ENCODE results near the gene MVB12B. TPM values are rescaled to one million over a fixed set of nuclear protein-coding genes. Genes with fewer than 3 reads are reported as not detected.

The MVB12B gene
- total and polyA plus RNA-seq, 7 experiments from 2014 or later, result 1.6 to 9.7 (median 3.8) TPM

DNA sequence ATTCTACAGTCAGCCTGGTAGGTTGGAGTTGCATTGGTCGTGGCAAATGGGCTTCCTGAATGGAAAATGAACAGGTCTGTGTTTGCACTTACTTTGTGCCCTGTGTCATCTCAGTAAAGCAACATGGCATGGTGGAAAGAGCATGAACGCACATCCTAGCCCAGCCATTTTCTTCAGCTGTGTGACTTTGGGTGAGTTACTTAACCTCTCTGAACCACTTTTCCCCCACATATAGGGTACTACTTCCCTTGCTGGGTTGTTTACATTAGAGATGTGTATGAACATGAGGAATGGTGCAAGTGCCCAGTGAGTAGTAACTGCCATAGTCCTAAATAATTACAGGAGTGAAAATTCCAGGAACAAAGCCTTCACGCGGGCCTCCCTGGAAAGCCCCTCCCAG lies 83.6 kb downstream of the MVB12B start:
- Mint-ChIP-seq H3K9me3 (no peaks in the 10 kb centered on the region), H3K36me3 (peaks cover 0 to 4% (median under 1%) of the 10 kb centered on the region in 5 donors), H3K27ac (peak overlapping the region in 6 of 9 donors; percentile 13 to 89 (median 83)), H3K4me1 (peaks cover 27 to 48% (median 45%) of the 10 kb centered on the region in 7 donors), H3K4me3 (peak overlapping the region in 2 of 10 donors; percentile 17 to 31), H3K27me3 (peaks cover 0 to 5% (median 0%) of the 10 kb centered on the region in 5 donors)
- no peaks in the 10 kb centered on the region for H3K9me3 ChIP-seq (ENCODE audit: control insufficient read depth in 2 of 3, low read length in 3 of 3)
- ChIA-PET CTCF (interaction anchor here (0.6 kb wide), 1 partner anchor 436 kb away, joined by 3 read pairs; no protein-coding TSS in a partner anchor), POLR2A (no interaction called here)
- no peak overlapping the region for H3K4me3 ChIP-seq (ENCODE audit: low read length)
- intact Hi-C loops (cut with micrococcal nuclease), result loop anchor here (5.0 kb wide), 2 partner anchors 82 to 703 kb away; partner anchors contain the start of gene MAPKAP1 (in 1 of the 2)
- ATAC-seq (no peak), DNase-seq (no peak)
- no peaks in the 10 kb centered on the region for H3K36me3 ChIP-seq (ENCODE audit: control insufficient read depth in 2 of 3, insufficient read depth in 3 of 3, low read length in 3 of 3)
- H3K4me1 ChIP-seq (ENCODE audit: control insufficient read depth in 2 of 2, insufficient read depth in 2 of 2, low read length in 2 of 2), result peaks cover 24 to 27% of the 10 kb centered on the region in 2 donors
- H3K27ac ChIP-seq (ENCODE audit: low read depth, low read length), result no peak overlapping the region
- no peaks in the 10 kb centered on the region for H3K27me3 ChIP-seq (ENCODE audit: control insufficient read depth in 2 of 2, insufficient read depth in 2 of 2, low read length in 2 of 2)

DNA sequence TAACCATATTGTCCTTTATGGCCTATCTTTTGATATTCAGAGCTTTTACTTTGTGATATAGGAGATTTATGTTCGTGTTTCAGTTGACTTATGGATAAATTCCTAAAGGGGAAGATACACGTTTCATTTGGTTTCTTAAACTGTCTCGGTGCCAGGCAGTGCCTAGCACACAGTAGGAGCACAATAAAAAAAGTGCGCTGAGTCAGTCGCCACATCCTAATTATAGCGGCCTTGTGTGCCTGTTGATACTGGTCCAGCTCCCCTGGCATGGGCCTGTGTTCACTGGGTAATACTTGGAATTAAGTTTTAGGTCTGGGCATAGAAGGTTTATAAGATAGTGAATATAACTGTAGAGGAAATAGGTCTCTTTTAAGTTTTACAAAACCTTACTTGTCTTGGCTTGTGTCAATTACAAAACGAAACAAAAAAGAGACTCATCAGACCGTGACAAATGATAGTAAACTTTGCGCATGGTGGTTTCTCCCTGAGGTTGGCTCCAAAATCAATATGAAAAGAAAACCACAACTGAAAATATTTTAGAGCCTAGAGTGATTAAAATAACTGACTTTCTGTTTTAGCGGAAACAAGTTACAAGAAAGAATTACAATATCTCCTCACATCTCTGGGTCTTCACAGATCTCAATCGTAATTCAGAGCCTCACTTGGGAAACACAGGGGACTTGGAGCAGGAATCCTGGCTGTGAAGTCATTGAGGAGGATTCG lies 84.8 kb downstream of the MVB12B start:
- H3K27me3 Mint-ChIP-seq, result peaks cover 0 to 2% (median 0%) of the 10 kb centered on the region in 5 donors
- Histone ChIP-seq H3K36me3 (ENCODE audit: control insufficient read depth in 2 of 3, insufficient read depth in 3 of 3, low read length in 3 of 3) (no peaks in the 10 kb centered on the region), H3K27ac (ENCODE audit: low read depth, low read length) (peak overlapping the region; percentile 64), H3K9me3 (ENCODE audit: control insufficient read depth in 2 of 3, low read length in 3 of 3) (no peaks in the 10 kb centered on the region), H3K4me3 (ENCODE audit: low read length) (peak overlapping the region; percentile 57), H3K4me1 (ENCODE audit: control insufficient read depth in 2 of 2, insufficient read depth in 2 of 2, low read length in 2 of 2) (peaks cover 24 to 27% of the 10 kb centered on the region in 2 donors), H3K27me3 (ENCODE audit: control insufficient read depth in 2 of 2, insufficient read depth in 2 of 2, low read length in 2 of 2) (no peaks in the 10 kb centered on the region)
- peak overlapping the region; percentile 70 to 88 (median 83) for H3K4me3 Mint-ChIP-seq
- DNase-seq, result peak in 7 of 9 donors; percentile 64 to 88 (median 78)
- H3K4me1 Mint-ChIP-seq, result peaks cover 31 to 54% (median 45%) of the 10 kb centered on the region in 7 donors
- ChIA-PET POLR2A (interaction anchor here (0.6 kb wide), 1 partner anchor 10 kb away, joined by 3 read pairs; no protein-coding TSS in a partner anchor), CTCF (interaction anchor here (1.3 kb wide), 1 partner anchor 80 kb away, joined by 9 read pairs; no protein-coding TSS in a partner anchor)
- peaks cover 0 to 3% (median 0%) of the 10 kb centered on the region in 11 donors for H3K9me3 Mint-ChIP-seq
- ATAC-seq, result peak; percentile 90
- intact Hi-C loops (cut with micrococcal nuclease), result loop anchor here (1.0 to 5.0 kb wide), 5 partner anchors 13 to 704 kb away; partner anchors contain the start of gene MAPKAP1 (in 1 of the 2)
- H3K36me3 Mint-ChIP-seq, result peaks cover 0 to 7% (median 4%) of the 10 kb centered on the region in 5 donors
- peak overlapping the region; percentile 80 to 95 (median 89) for H3K27ac Mint-ChIP-seq

DNA sequence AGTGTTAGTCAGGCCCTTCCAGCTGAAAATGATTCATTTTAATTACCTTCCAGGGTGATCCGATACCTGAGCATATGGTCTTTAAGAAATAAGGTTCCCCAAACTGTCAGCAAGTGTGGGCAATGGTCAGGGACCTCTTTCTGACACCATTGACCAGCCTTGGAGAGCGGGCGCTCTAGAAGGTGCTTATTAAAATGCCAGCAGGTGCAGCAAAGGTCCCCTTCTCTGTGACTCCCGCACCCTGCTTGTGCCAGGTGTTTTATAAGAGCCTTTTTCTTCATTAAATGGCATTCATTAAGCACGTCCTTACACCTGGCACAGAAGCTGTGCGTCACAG lies 85.3 kb downstream of the MVB12B start:
- ChIA-PET CTCF (interaction anchor here (1.3 kb wide), 1 partner anchor 79 kb away, joined by 9 read pairs; no protein-coding TSS in a partner anchor), POLR2A (no interaction called here)
- H3K4me1 Mint-ChIP-seq, result peaks cover 33 to 55% (median 45%) of the 10 kb centered on the region in 7 donors
- no peaks in the 10 kb centered on the region for H3K27me3 ChIP-seq (ENCODE audit: control insufficient read depth in 2 of 2, insufficient read depth in 2 of 2, low read length in 2 of 2)
- no peak for DNase-seq
- H3K36me3 Mint-ChIP-seq, result peaks cover 0 to 7% (median 4%) of the 10 kb centered on the region in 5 donors
- peak overlapping the region; percentile 80 to 95 (median 89) for H3K27ac Mint-ChIP-seq
- H3K4me1 ChIP-seq (ENCODE audit: control insufficient read depth in 2 of 2, insufficient read depth in 2 of 2, low read length in 2 of 2), result peaks cover 24 to 27% of the 10 kb centered on the region in 2 donors
- peak overlapping the region; percentile 53 for H3K4me3 ChIP-seq (ENCODE audit: low read length)
- ATAC-seq, result no peak
- intact Hi-C loops (cut with micrococcal nuclease), result loop anchor here (1.0 to 5.0 kb wide), 5 partner anchors 14 to 705 kb away; partner anchors contain the start of gene MAPKAP1 (in 1 of the 2)
- H3K36me3 ChIP-seq (ENCODE audit: control insufficient read depth in 2 of 3, insufficient read depth in 3 of 3, low read length in 3 of 3), result no peaks in the 10 kb centered on the region
- no peaks in the 10 kb centered on the region for H3K27me3 Mint-ChIP-seq
- peak overlapping the region; percentile 59 for H3K27ac ChIP-seq (ENCODE audit: low read depth, low read length)
- H3K9me3 Mint-ChIP-seq, result peaks cover 0 to 3% (median 0%) of the 10 kb centered on the region in 11 donors
- no peaks in the 10 kb centered on the region for H3K9me3 ChIP-seq (ENCODE audit: control insufficient read depth in 2 of 3, low read length in 3 of 3)
- peak overlapping the region; percentile 70 to 88 (median 83) for H3K4me3 Mint-ChIP-seq

DNA sequence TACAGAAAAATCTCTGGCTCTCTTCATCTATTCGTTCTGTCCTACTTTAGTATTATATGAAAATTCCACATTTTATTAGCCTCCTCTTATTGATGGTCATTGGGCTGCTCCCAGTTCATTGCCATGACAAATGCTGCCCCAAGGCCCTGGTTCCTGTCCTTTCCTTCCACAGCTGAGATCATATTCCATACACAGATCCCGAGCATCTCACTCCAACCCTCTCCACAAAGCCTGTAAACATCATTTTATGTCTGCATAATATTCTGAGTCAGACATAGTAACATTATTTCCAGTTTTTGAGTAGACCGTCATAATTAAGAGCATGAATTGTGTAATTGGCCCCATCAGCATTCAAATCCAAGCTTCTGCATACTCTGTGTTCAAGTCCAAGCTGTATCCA lies 86.3 kb downstream of the MVB12B start:
- Histone ChIP-seq H3K27me3 (ENCODE audit: control insufficient read depth in 2 of 2, insufficient read depth in 2 of 2, low read length in 2 of 2) (no peaks in the 10 kb centered on the region), H3K4me3 (ENCODE audit: low read length) (no peak overlapping the region), H3K27ac (ENCODE audit: low read depth, low read length) (no peak overlapping the region), H3K4me1 (ENCODE audit: control insufficient read depth in 2 of 2, insufficient read depth in 2 of 2, low read length in 2 of 2) (peaks cover 24 to 27% of the 10 kb centered on the region in 2 donors), H3K36me3 (ENCODE audit: control insufficient read depth in 2 of 3, insufficient read depth in 3 of 3, low read length in 3 of 3) (no peaks in the 10 kb centered on the region), H3K9me3 (ENCODE audit: control insufficient read depth in 2 of 3, low read length in 3 of 3) (no peaks in the 10 kb centered on the region)
- intact Hi-C loops (cut with micrococcal nuclease), result loop anchor here (5.0 kb wide), 2 partner anchors 79 to 706 kb away; partner anchors contain the start of gene MAPKAP1 (in 1 of the 2)
- CTCF ChIA-PET, result interaction anchor here (0.5 kb wide), 1 partner anchor 13 kb away, joined by 3 read pairs; no protein-coding TSS in a partner anchor
- DNase-seq (no peak), ATAC-seq (no peak)
- H3K9me3 Mint-ChIP-seq, result peaks cover 0 to 3% (median 0%) of the 10 kb centered on the region in 11 donors
- H3K27me3 Mint-ChIP-seq, result peaks cover 0 to 3% (median 0%) of the 10 kb centered on the region in 5 donors
- POLR2A ChIA-PET, result no interaction called here
- peak overlapping the region in 8 of 9 donors; percentile 26 to 94 (median 83) for H3K27ac Mint-ChIP-seq
- peaks cover 0 to 7% (median 4%) of the 10 kb centered on the region in 5 donors for H3K36me3 Mint-ChIP-seq
- peak overlapping the region in 8 of 10 donors; percentile 3 to 88 (median 80) for H3K4me3 Mint-ChIP-seq
- H3K4me1 Mint-ChIP-seq, result peaks cover 41 to 60% (median 45%) of the 10 kb centered on the region in 7 donors

DNA sequence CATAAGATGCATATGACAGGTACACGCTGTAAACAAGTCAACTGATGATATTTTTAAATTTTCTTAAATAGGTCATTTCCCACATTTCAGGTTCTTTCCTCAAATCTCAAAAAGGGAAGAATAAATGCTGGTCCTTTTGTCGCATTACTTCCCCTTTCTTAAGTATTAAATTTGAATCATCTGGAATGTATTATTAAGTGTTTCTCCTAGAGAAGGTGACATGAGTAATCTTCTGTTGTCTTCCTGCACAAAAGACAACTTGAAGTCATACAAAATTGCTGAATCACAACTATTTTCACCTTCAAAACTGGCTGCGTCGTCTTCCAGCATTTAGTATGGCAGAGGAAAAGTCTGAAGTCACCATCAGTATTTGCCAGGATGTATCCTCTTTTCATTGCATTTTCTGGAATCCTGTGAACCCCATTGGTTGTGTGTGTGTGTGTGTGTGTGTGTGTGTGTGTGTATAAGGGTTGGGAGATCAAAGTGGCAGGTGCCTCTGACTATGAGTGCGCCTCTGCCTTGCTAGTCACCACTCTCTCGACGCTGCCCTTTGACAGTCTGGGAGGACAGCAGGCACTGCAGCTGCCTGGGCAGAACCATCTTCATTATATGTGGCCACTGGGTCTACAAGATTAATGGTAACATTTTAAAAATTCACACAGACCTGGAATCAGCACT lies 86.9 kb downstream of the MVB12B start:
- peaks cover 0 to 7% (median 4%) of the 10 kb centered on the region in 5 donors for H3K36me3 Mint-ChIP-seq
- Histone ChIP-seq H3K4me3 (ENCODE audit: low read length) (no peak overlapping the region), H3K27ac (ENCODE audit: low read depth, low read length) (no peak overlapping the region), H3K9me3 (ENCODE audit: control insufficient read depth in 2 of 3, low read length in 3 of 3) (no peaks in the 10 kb centered on the region), H3K36me3 (ENCODE audit: control insufficient read depth in 2 of 3, insufficient read depth in 3 of 3, low read length in 3 of 3) (no peaks in the 10 kb centered on the region), H3K27me3 (ENCODE audit: control insufficient read depth in 2 of 2, insufficient read depth in 2 of 2, low read length in 2 of 2) (no peaks in the 10 kb centered on the region), H3K4me1 (ENCODE audit: control insufficient read depth in 2 of 2, insufficient read depth in 2 of 2, low read length in 2 of 2) (peaks cover 24 to 27% of the 10 kb centered on the region in 2 donors)
- H3K27ac Mint-ChIP-seq, result peak overlapping the region in 2 of 9 donors; percentile 70 to 89
- peaks cover 41 to 60% (median 45%) of the 10 kb centered on the region in 7 donors for H3K4me1 Mint-ChIP-seq
- peak; percentile 20 for ATAC-seq
- peaks cover 0 to 3% (median 0%) of the 10 kb centered on the region in 5 donors for H3K27me3 Mint-ChIP-seq
- peak overlapping the region in 1 of 10 donors; percentile 32 for H3K4me3 Mint-ChIP-seq
- DNase-seq, result no peak
- ChIA-PET CTCF (interaction anchor here (0.9 kb wide), 1 partner anchor 56 kb away, joined by 3 read pairs; no protein-coding TSS in a partner anchor), POLR2A (interaction anchor here (0.6 kb wide), 1 partner anchor 1107 kb away, joined by 3 read pairs; no protein-coding TSS in a partner anchor)
- intact Hi-C loops (cut with micrococcal nuclease), result loop anchor here (5.0 kb wide), 2 partner anchors 79 to 706 kb away; partner anchors contain the start of gene MAPKAP1 (in 1 of the 2)
- peaks cover 0 to 3% (median 0%) of the 10 kb centered on the region in 11 donors for H3K9me3 Mint-ChIP-seq

DNA sequence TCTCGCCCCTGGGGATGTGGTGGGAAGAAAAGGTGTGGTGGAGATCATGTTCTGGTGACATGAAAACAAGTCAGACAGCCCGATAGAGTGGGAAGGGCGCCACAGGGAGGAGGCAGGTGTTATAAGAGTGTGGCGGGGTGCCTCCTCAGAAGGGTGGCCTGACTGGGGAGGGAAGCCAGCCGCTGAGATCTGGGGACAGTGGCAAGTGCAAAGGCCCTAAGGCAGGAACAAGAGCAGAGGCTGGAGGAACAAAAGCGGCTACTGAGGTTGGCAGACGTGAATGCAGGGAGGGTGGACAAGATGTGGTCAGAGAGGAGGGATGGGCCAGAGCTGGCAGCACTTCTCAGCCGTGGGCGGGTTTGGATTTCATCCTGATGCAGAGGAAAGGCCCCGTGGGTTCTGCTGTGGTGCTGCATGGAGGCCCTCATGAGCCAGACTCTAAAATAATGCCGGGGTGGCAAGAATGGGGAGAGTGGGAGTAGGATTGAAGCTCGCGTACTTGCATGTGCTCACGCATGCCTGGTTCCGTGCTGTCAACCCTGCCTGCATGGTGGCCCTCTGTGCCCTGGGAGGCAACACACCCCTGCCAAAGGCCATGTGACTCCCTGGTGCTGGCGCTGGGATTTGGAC lies 89.2 kb downstream of the MVB12B start:
- Mint-ChIP-seq H3K27ac (no peak overlapping the region), H3K4me3 (no peak overlapping the region), H3K9me3 (peaks cover 0 to 3% (median 0%) of the 10 kb centered on the region in 11 donors), H3K27me3 (peaks cover 0 to 3% (median 0%) of the 10 kb centered on the region in 5 donors), H3K4me1 (peaks cover 31 to 51% (median 38%) of the 10 kb centered on the region in 7 donors), H3K36me3 (peaks cover 0 to 7% (median 4%) of the 10 kb centered on the region in 5 donors)
- H3K36me3 ChIP-seq (ENCODE audit: control insufficient read depth in 2 of 3, insufficient read depth in 3 of 3, low read length in 3 of 3), result no peaks in the 10 kb centered on the region
- peaks cover 16 to 17% of the 10 kb centered on the region in 2 donors for H3K4me1 ChIP-seq (ENCODE audit: control insufficient read depth in 2 of 2, insufficient read depth in 2 of 2, low read length in 2 of 2)
- H3K27ac ChIP-seq (ENCODE audit: low read depth, low read length), result no peak overlapping the region
- H3K9me3 ChIP-seq (ENCODE audit: control insufficient read depth in 2 of 3, low read length in 3 of 3), result no peaks in the 10 kb centered on the region
- ChIA-PET POLR2A (no interaction called here), CTCF (no interaction called here)
- no peaks in the 10 kb centered on the region for H3K27me3 ChIP-seq (ENCODE audit: control insufficient read depth in 2 of 2, insufficient read depth in 2 of 2, low read length in 2 of 2)
- ATAC-seq (no peak), DNase-seq (no peak)
- H3K4me3 ChIP-seq (ENCODE audit: low read length), result no peak overlapping the region
- intact Hi-C loops (cut with micrococcal nuclease), result no loop called here

All from naive thymus-derived CD4-positive, alpha-beta T cell (primary cell).